Measurements from ENCODE around the gene ADAMTS17.

DNA sequence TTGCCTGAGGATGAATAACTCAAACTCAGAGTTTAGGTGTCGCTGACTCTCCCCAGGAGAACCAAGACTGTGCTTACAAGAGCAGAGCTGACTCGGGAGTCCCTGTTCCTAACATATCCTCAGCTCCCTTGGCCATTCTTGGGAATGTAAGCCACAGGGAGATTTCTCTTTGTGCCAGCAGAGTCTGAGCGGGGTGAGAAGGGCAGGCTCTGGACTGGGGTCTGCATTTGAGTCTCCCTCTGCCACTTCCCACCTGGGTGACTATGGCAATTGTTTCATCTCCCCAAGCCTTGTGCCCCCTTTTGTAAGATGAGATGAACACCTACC lies 126.0 kb downstream of the ADAMTS17 start:
- TF ChIP-seq, protein P1, sequence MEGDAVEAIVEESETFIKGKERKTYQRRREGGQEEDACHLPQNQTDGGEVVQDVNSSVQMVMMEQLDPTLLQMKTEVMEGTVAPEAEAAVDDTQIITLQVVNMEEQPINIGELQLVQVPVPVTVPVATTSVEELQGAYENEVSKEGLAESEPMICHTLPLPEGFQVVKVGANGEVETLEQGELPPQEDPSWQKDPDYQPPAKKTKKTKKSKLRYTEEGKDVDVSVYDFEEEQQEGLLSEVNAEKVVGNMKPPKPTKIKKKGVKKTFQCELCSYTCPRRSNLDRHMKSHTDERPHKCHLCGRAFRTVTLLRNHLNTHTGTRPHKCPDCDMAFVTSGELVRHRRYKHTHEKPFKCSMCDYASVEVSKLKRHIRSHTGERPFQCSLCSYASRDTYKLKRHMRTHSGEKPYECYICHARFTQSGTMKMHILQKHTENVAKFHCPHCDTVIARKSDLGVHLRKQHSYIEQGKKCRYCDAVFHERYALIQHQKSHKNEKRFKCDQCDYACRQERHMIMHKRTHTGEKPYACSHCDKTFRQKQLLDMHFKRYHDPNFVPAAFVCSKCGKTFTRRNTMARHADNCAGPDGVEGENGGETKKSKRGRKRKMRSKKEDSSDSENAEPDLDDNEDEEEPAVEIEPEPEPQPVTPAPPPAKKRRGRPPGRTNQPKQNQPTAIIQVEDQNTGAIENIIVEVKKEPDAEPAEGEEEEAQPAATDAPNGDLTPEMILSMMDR (IDR thresholded peaks at IDR 0.05) = no peak
- TF ChIP-seq POLR2A (IDR thresholded peaks at IDR 0.05) = no peak

All from heart left ventricle (tissue), 13 donors.